GM13977 (cell line): ENCODE measurements around the gene MSMP.

Experiments used
- DNase-seq: peaks from one replicate; pipeline ENCODE4 v3.0.0; 2012; ENCODE audit warnings: low spot score
- in situ Hi-C: fragments of 300-500 bp; cut with MboI; formaldehyde crosslinking; loops from one replicate; pipeline ENCODE4 v1.12.0; 2022; ENCODE audit warnings: low sequenced_read_pairs, low pct_unique_long_range_greater_than_20kb, mixed read lengths, inconsistent platforms; ENCODE audit not compliant: unreplicated experiment
- TF ChIP-seq, protein P1 (sequence below): IDR thresholded peaks from 2 replicates; pipeline ENCODE4 v1.5.1; 2012; ENCODE audit warnings: mild to moderate bottlenecking, control low read depth; ENCODE audit not compliant: insufficient read depth; ENCODE audit errors: extremely low read depth, missing control alignments

MSMP gene

DNA sequence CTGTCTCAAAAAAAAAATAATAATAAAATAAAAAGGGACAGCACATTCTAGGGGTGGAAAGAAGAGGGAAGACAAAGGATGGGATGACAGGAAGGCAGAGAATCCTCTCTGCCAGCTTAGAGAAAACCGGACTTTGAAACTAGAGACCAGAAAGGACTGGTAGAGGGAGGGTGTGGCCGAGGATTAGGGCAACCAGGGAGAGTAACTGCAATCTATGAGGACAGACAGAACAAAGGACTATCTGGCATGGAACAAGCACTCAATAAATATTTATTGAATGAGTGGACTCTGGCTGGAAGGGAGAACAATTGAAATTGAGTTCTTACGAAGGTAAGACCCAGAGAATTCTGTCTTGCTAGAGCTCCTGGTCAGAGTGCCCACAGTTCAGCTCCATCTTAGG is 7.5 kb downstream of the MSMP start:
- no peak for DNase-seq
- TF ChIP-seq, protein P1, sequence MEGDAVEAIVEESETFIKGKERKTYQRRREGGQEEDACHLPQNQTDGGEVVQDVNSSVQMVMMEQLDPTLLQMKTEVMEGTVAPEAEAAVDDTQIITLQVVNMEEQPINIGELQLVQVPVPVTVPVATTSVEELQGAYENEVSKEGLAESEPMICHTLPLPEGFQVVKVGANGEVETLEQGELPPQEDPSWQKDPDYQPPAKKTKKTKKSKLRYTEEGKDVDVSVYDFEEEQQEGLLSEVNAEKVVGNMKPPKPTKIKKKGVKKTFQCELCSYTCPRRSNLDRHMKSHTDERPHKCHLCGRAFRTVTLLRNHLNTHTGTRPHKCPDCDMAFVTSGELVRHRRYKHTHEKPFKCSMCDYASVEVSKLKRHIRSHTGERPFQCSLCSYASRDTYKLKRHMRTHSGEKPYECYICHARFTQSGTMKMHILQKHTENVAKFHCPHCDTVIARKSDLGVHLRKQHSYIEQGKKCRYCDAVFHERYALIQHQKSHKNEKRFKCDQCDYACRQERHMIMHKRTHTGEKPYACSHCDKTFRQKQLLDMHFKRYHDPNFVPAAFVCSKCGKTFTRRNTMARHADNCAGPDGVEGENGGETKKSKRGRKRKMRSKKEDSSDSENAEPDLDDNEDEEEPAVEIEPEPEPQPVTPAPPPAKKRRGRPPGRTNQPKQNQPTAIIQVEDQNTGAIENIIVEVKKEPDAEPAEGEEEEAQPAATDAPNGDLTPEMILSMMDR, result no peak
- in situ Hi-C loops, result no loop called here

DNA sequence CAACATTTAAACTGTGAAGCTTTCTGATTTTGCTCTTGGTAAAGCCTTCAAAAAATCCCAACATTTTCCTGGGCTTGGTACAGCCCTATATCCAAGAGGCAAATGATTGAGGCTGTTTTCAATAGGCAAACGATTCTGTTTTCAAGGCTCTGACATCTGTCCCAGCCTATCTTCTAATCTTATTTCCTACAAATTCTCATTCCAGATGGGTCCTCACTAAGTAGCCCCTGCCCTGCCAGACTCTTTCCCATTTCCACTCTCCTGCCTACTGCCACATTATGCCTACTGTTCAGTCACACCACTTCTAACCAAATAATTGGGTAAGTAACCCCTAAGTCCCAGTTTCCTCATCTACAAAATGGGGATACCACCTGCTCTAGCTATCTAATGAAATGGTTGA is 8.5 kb downstream of the MSMP start:
- in situ Hi-C loops, result no loop called here
- TF ChIP-seq, protein P1, result no peak
- DNase-seq, result no peak

DNA sequence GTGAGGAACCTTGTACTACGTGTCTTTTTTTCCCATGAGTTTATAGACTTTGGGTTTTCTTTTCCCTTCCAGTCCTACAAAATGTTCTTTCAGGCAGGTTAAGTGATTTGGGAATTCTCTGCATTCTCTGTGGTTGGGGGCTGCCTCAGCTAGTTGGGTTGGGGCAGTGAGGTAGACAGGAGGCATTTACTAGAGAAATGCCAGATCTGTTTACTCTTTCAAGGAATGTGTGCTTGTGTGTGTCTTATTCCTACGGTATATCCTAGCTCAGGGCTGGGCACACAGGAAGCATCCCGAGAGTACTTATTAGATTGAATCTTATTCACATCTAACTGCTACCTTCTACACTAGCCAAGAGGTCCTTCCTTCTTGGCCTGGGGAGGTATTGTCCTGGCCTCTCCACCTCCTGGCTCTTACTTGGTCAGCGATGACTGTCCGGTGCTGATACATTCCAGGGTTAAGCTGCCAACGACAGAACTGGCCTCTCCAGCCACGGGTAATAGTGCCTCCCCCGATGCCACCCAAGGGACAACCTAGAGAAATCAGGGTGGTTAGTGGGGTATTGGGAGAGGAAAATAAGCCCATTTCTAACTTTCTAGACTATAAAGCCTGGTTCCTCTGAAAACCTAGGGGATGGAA is 10.1 kb downstream of the MSMP start:
- TF ChIP-seq, protein P1, result no peak
- in situ Hi-C loops, result no loop called here
- DNase-seq, result no peak

DNA sequence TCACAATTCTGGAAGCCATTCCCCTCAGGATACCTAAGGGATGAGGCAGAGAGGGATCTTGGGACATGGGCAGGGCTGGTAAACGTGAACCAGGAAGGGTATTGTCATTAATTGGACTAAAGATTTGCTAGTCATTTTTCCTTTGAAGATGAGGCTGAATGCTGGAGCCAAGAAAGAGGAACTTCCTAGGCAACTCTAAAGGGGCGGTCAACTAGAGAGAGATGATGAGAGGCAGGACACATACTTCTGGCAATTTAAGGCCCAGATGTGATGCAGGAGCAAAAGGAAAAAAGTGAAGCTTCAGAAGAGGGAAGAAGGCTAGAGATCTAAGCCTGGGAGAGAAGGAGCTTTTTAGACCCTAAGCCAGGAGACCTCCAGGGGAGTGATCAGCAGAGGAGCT is 10.6 kb downstream of the MSMP start:
- TF ChIP-seq, protein P1, result no peak
- no peak for DNase-seq
- in situ Hi-C loops, result no loop called here

DNA sequence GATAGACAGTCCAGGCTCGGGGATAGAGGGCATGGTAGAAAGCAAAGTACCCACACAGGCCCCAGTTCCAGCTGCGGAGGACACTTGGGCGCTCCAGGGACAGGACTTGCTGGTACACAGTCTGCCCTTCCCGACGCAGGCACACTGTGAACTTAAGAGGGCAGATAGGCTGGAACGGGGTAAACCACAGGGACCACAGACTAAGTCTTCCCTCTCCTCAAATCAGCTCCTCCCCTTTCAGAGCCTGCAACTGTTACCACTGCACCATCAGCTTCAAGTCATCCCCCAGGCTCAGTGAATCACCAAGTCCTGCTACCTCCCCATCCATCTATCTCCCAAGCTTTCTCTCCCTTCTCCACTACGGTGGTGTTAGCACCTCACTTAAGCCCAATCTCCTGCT is 12.3 kb downstream of the MSMP start:
- in situ Hi-C loops, result no loop called here
- DNase-seq, result no peak
- TF ChIP-seq, protein P1, result no peak

DNA sequence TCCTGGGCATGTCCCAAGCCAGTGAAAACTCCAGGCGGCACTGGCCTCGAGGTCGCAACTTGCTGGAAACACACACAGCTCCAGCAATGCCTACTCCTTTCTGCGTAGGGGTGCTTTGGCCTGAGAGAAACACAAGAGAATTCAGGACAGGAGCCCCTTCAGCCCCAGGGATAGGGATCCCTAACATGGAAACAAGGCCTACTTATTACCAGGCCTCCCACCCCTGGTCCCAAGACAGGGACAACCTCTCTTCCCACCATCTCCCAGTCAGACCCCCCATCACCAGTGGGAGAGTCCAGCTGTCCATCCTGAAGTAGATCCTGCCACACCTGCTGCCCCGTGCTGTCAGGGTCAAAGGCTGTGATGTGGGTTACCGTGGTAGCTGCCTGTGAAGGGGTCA is 13.8 kb downstream of the MSMP start:
- DNase-seq, result no peak
- TF ChIP-seq, protein P1, result no peak
- in situ Hi-C loops, result no loop called here
